Gastroesophageal sphincter (tissue), 3 donors: Measurements from ENCODE around the gene ARFGAP2.

Experiments used
- EP300 ChIP-seq: sonication (generic); formaldehyde crosslinking; IDR thresholded peaks from one replicate; pipeline ENCODE4 v1.6.1; 2017; ENCODE audit warnings: antibody characterized with exemption, mild to moderate bottlenecking
- POLR2A ChIP-seq, 2 donors: fragments of 450-650 bp; IDR thresholded peaks; one replicate each; pipeline ENCODE4 v1.6.1; 2017; ENCODE audit warnings: antibody characterized with exemption in 2 of 2, mild to moderate bottlenecking in 2 of 2, moderate library complexity in 1 of 2
- POLR2AphosphoS5 ChIP-seq: sonication (generic); formaldehyde crosslinking; IDR thresholded peaks from one replicate; pipeline ENCODE4 v1.6.1; 2017; ENCODE audit warnings: antibody characterized with exemption
- TF ChIP-seq, protein P1 (sequence below), 4 experiments: fragments of 200-600 bp in 2 of 4; fragments of 450-650 bp in 2 of 4; sonication (generic) in 1 of 4; IDR thresholded peaks; one replicate each; pipeline ENCODE4 v1.5.1; 2017 to 2019; ENCODE audit warnings: antibody characterized with exemption in 4 of 4, mild to moderate bottlenecking in 2 of 4, moderate library complexity in 2 of 4

DNA sequence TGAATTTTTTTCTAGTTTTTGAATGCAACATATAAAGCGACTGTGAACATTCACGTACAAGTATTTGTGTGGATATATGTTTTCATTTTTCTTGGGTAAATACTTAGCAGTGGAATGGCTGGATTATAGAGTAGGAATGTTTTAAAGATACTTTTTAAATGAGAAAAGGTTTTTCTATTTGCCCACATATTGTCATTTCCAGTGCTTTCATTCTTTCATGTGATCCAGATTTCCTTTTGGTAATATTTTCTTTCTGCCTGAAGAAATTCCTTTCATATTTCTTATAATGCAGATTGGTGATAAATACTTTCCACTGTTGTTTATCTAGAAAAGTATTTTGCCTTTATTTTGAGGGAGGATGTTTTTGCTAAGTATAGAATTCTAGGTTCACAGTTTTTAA, 46.0 kb upstream of the ARFGAP2 start:
- TF ChIP-seq, protein P1, sequence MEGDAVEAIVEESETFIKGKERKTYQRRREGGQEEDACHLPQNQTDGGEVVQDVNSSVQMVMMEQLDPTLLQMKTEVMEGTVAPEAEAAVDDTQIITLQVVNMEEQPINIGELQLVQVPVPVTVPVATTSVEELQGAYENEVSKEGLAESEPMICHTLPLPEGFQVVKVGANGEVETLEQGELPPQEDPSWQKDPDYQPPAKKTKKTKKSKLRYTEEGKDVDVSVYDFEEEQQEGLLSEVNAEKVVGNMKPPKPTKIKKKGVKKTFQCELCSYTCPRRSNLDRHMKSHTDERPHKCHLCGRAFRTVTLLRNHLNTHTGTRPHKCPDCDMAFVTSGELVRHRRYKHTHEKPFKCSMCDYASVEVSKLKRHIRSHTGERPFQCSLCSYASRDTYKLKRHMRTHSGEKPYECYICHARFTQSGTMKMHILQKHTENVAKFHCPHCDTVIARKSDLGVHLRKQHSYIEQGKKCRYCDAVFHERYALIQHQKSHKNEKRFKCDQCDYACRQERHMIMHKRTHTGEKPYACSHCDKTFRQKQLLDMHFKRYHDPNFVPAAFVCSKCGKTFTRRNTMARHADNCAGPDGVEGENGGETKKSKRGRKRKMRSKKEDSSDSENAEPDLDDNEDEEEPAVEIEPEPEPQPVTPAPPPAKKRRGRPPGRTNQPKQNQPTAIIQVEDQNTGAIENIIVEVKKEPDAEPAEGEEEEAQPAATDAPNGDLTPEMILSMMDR (IDR thresholded peaks at IDR 0.05): no peak
- no peak for TF ChIP-seq POLR2A (IDR thresholded peaks at IDR 0.05)
- no peak for TF ChIP-seq EP300
- TF ChIP-seq POLR2AphosphoS5: no peak
